DOHH2 (cell line): ENCODE data around the gene SRGAP2C.
"Not testable (repeated sequence)": the region's sequence is repeated elsewhere in the genome, so short reads cannot be mapped to it uniquely, and the experiment has no call there.

Experiments
- H3F3A ChIP-seq: fragments of 200-600 bp; sonication (generic), shearing (Covaris generic); 2 replicates; pipeline ENCODE4 v1.6.0; 2016; ENCODE audit warnings: antibody characterized with exemption, mild to moderate bottlenecking; ENCODE audit not compliant: control insufficient read depth, insufficient read depth
- H3K27ac ChIP-seq: fragments of 200-600 bp; sonication (generic); 2 replicates; pipeline ENCODE4 v1.5.1; 2014; ENCODE audit warnings: low read depth, mild to moderate bottlenecking, low read length, moderate library complexity
- H3K27me3 ChIP-seq: fragments of 200-600 bp; sonication (generic); 2 replicates; pipeline ENCODE4 v1.6.1; 2014; ENCODE audit warnings: mild to moderate bottlenecking, low read length, mixed read lengths; ENCODE audit not compliant: control insufficient read depth
- H3K36me3 ChIP-seq: fragments of 200-600 bp; sonication (generic); 2 replicates; pipeline ENCODE4 v1.6.1; 2014; ENCODE audit warnings: mild to moderate bottlenecking, low read length, moderate library complexity, mixed read lengths; ENCODE audit not compliant: control insufficient read depth
- H3K4me1 ChIP-seq: fragments of 200-600 bp; sonication (generic); 2 replicates; pipeline ENCODE4 v1.6.1; 2014; ENCODE audit warnings: mild to moderate bottlenecking, low read length, mixed read lengths; ENCODE audit not compliant: control insufficient read depth
- H3K4me2 ChIP-seq: fragments of 200-600 bp; sonication (generic); 2 replicates; pipeline ENCODE4 v1.6.0; 2014; ENCODE audit warnings: mild to moderate bottlenecking, low read length, moderate library complexity
- H3K4me3 ChIP-seq: fragments of 200-600 bp; sonication (generic); 2 replicates; pipeline ENCODE4 v1.5.1; 2014; ENCODE audit warnings: mild to moderate bottlenecking, low read length, mixed read lengths
- H3K79me2 ChIP-seq: fragments of 200-600 bp; sonication (generic); 2 replicates; pipeline ENCODE4 v1.6.1; 2014; ENCODE audit warnings: mild to moderate bottlenecking, low read length, mixed read lengths; ENCODE audit not compliant: control insufficient read depth
- H3K9me2 ChIP-seq: fragments of 200-600 bp; sonication (generic); replicated peaks from 2 replicates; pipeline ENCODE4 v1.6.1; 2014; ENCODE audit warnings: mild to moderate bottlenecking, low read length, mixed read lengths; ENCODE audit not compliant: control insufficient read depth
- H3K9me3 ChIP-seq: fragments of 200-600 bp; sonication (generic); 2 replicates; pipeline ENCODE4 v1.6.1; 2014; ENCODE audit warnings: antibody characterized with exemption, low read length, mixed read lengths; ENCODE audit not compliant: control insufficient read depth, insufficient read depth
- H4K20me1 ChIP-seq: fragments of 200-600 bp; sonication (generic); 2 replicates; pipeline ENCODE4 v1.6.0; 2014; ENCODE audit warnings: low read depth, mild to moderate bottlenecking, antibody characterized with exemption, low read length, moderate library complexity; ENCODE audit not compliant: control insufficient read depth, insufficient read depth

SRGAP2C gene

DNA sequence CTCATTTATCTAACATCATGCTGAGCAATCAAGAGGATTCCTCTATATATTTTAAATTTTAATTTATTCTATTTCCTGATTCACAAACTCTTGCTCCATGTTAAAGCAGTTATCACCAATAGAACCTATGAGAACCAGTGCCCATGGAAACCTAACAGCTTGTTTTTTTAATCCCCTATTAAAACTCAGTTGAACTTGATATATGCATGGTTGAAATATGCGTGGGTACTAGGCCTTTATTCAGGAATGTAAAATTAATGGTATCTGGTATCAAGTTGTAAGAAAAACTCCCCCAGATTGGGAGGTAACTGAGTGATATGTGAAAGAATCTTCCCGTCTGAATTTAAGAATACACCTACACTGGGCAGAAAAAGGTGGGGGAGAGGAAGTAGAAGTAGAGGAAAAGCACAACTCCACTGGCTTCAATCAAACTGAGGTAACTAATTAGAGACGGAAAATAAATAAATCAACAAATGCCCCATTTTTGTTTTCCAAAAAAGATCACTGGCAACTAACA lies 16.6 kb upstream of the SRGAP2C start:
- H3F3A ChIP-seq, H3K36me3 ChIP-seq, H3K4me1 ChIP-seq, H3K79me2 ChIP-seq, H3K9me3 ChIP-seq, H4K20me1 ChIP-seq, H3K27ac ChIP-seq, H3K4me2 ChIP-seq, H3K4me3 ChIP-seq, H3K9me2 ChIP-seq, H3K27me3 ChIP-seq: not testable (repeated sequence)

DNA sequence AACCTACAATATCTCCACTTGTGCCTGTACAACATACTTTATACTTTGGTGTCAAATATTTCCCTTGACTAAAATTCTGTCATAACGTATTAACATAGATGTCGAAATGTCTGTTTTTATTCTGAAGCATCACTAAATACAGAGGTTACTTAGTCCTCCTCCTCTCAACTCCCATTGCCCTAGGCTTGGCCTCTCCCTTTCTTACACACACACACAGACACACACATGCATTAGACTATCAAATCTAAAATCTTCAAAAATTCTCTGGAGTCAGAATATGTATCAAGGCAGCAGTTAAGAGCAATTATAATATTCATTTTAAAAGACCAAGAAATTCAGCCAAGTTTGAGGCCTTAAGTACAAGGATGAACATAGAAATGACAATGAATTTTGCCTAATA lies 8.1 kb upstream of the SRGAP2C start:
- H3K4me3 ChIP-seq, H4K20me1 ChIP-seq, H3K79me2 ChIP-seq, H3K9me3 ChIP-seq, H3K9me2 ChIP-seq, H3K4me2 ChIP-seq, H3K36me3 ChIP-seq, H3F3A ChIP-seq, H3K27ac ChIP-seq, H3K4me1 ChIP-seq, H3K27me3 ChIP-seq: not testable (repeated sequence)

DNA sequence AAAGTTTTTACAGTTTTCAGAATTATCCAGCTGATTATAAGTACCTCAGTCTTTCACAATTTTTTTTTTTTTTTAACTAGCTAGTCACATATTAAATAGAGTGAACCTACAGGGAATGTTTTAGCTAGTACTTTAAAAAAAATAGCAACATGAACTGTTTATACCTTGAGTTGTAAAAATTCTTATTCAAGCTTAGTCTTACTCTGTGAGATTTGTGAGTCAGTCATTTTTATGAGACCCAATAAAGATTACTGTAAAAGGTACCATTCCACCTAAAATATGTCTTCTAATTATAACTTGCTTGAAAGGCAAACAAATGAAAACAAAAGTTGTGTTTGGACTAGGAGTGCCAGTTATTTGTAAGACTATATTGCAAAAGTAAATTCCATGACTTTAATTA lies 6.6 kb upstream of the SRGAP2C start:
- not testable (repeated sequence) for H3K79me2 ChIP-seq, H3K9me3 ChIP-seq, H3K27ac ChIP-seq

DNA sequence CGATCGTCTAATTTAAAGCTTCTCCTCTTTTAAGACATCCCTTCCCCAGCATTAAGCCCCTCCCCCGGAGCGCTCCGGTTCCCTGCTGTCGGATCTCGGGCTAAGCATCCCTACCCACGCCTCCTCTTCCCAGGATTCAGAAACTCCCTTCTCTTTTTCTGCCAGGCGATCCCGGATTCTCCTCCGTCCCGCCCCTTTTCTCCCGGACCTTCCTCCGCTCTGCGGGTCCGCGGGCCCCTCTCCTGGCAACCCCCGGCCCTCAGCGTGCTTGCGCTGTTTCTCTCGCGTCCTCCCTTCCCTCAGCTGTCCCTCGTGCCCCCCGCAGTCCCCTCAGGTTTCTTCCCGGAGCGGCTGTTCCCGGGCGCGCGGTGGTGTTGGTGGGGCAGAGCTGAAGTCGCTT lies 908 bp upstream of the SRGAP2C start:
- Histone ChIP-seq H3K27ac (peak overlapping the region; percentile 51), H3K4me3 (peak overlapping the region; percentile 68), H3K4me2 (peak overlapping the region; percentile 42)
- H3F3A ChIP-seq, H3K36me3 ChIP-seq, H4K20me1 ChIP-seq, H3K9me2 ChIP-seq, H3K9me3 ChIP-seq, H3K27me3 ChIP-seq, H3K79me2 ChIP-seq, H3K4me1 ChIP-seq: not testable (repeated sequence)

More for the DNA sequence above, 6.6 kb upstream of the SRGAP2C start:
- not testable (repeated sequence) for H3K9me2 ChIP-seq, H3K4me1 ChIP-seq, H3K36me3 ChIP-seq, H3K4me2 ChIP-seq, H3F3A ChIP-seq, H3K27me3 ChIP-seq, H4K20me1 ChIP-seq, H3K4me3 ChIP-seq

DNA sequence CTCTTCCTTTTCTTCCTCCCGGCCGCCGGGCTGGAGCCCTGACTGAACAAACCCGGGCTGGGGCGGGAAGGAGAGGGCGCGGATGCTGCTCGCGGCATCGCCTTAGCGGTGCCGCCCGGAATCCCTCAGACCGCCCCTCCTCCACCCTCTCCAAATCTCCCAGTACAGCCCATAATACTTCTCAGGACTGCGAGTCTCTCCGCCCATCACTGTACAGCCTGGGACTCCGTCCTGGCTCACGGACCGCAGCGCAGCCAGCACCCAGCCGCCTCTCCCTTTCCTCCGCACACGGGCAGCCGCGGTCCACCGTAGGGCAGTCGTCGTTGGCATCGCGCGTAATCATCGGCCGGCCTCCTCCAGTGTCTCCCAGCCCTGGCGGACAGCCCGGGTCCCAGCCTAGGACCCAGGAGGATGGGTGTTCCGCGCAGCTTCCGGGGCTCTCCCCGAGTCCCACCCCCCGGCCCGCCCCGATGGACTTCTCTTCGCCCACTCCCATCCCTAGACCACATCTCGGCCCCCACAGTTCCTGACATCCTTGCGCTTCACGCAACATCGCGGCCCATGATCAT lies 449 bp downstream of the SRGAP2C start:
- H3K9me2 ChIP-seq, H3K9me3 ChIP-seq, H3K4me2 ChIP-seq, H3K4me3 ChIP-seq, H3K79me2 ChIP-seq, H3K36me3 ChIP-seq, H4K20me1 ChIP-seq, H3K27ac ChIP-seq, H3F3A ChIP-seq, H3K27me3 ChIP-seq, H3K4me1 ChIP-seq: not testable (repeated sequence)

DNA sequence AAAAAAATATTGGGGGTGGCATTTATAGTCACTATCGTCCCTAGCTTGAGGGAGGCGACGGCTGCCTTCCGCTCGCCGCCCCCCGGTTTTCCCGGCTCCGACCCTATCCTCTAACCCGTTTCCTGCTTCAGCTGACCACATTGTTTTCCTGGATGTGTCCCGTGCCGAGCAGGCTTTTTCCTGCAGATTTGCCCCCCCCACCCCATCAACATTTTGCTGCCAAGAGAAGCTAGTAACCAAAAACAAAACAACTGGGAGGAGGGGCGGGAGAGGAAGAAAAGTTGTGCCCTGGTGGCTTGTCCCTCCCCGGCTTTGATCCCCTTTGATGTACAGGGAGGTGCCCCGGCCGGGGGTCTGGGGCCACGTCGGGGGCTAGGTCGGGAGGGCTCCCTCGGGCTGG lies 1.4 kb downstream of the SRGAP2C start:
- H3K27ac ChIP-seq, H3K4me1 ChIP-seq, H3K9me2 ChIP-seq, H3K79me2 ChIP-seq, H3K36me3 ChIP-seq, H3K27me3 ChIP-seq, H4K20me1 ChIP-seq, H3K4me3 ChIP-seq, H3K4me2 ChIP-seq, H3F3A ChIP-seq, H3K9me3 ChIP-seq: not testable (repeated sequence)

DNA sequence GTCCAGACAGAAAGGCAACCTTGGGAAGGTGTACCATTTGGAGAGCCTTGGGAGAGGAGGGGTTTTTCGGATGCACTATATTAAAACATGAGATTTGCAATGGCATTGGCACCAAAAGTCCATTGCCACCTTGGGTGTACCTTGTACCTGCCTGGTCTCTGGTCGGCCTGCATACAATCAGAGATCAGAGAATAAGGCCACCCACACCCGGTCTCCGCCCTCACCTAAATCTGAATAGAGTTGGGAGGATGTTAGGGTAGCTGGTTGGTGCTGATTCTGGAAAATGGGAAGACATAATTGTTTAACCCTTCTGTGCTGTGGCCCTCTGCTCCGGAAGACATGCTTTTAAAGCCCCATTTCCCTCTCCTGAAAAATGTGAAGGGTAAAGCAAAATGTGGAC lies 3.1 kb downstream of the SRGAP2C start:
- not testable (repeated sequence) for H3K27ac ChIP-seq, H3F3A ChIP-seq, H3K36me3 ChIP-seq, H3K9me2 ChIP-seq, H3K79me2 ChIP-seq, H3K9me3 ChIP-seq, H3K4me1 ChIP-seq, H4K20me1 ChIP-seq, H3K4me3 ChIP-seq, H3K27me3 ChIP-seq
- peak overlapping the region; percentile 19; the same call in 1 of the 2 replicates for H3K4me2 ChIP-seq

DNA sequence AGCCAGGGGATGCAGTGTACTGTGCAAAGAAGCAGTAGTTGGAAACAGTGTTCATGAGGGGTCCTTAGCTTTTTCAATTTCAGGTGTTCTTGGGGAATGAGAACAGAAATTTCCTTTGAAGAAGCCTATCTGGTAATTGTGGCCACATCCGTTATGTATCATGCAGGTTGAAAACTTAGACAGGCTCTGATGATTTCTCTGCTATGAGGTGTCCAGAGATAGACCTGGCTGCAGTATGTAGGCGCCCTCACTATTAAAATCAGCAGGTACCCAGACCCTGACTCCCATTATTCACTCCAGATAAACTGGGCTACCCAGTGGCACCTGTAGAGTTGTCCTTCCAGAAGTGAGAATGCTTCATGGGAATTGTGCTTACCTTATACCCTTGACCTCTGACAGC lies 7.7 kb downstream of the SRGAP2C start:
- H3F3A ChIP-seq, H3K79me2 ChIP-seq, H3K9me2 ChIP-seq, H3K27me3 ChIP-seq, H3K27ac ChIP-seq, H3K36me3 ChIP-seq, H4K20me1 ChIP-seq, H3K4me3 ChIP-seq, H3K4me2 ChIP-seq, H3K4me1 ChIP-seq, H3K9me3 ChIP-seq: not testable (repeated sequence)
